Lower lobe of right lung (tissue), 2 donors: ENCODE data around the gene PACRG. TPM values are rescaled to one million over a fixed set of nuclear protein-coding genes. Genes with fewer than 3 reads are reported as not detected.

ENCODE experiments used
- ATAC-seq, 2 donors: fragments of 200-7000 bp; cut with Tn5 transposase; one replicate each; pipeline ENCODE4 v1.9.1; 2020 to 2022; ENCODE audit warnings: mild to moderate bottlenecking in 2 of 2, moderate library complexity in 2 of 2
- DNase-seq: peaks from one replicate; pipeline ENCODE4 v3.0.0-alpha.2; 2020
- H3K27ac ChIP-seq: fragments of 200-600 bp; one replicate; pipeline ENCODE4 v1.8.0; 2022
- H3K27me3 ChIP-seq: fragments of 200-600 bp; one replicate; pipeline ENCODE4 v1.8.0; 2022; ENCODE audit warnings: low read depth
- H3K36me3 ChIP-seq: fragments of 200-600 bp; one replicate; pipeline ENCODE4 v1.8.0; 2022; ENCODE audit warnings: mild to moderate bottlenecking
- H3K4me1 ChIP-seq: fragments of 200-600 bp; one replicate; pipeline ENCODE4 v1.8.0; 2022
- H3K4me3 ChIP-seq: fragments of 200-600 bp; one replicate; pipeline ENCODE4 v1.8.0; 2022; ENCODE audit warnings: mild to moderate bottlenecking
- H3K9me3 ChIP-seq: fragments of 200-600 bp; one replicate; pipeline ENCODE4 v1.8.0; 2022
- intact Hi-C: fragments of 100-400 bp; cut with DNase I; formaldehyde crosslinking; loops from one replicate; pipeline ENCODE4 v1.11.0; 2022
- total RNA-seq: library from RNA; stranded (reverse); fragmentation: NEBNext Ultra II Directional; extraction: Animal tissue kit (Norgen Biotek cat#: 25700); gene quantifications from one replicate; pipeline ENCODE4 v1.2.1, GENCODE V29; 2021
- TF ChIP-seq, protein P1 (sequence below): fragments of 200-600 bp; IDR thresholded peaks from one replicate; pipeline ENCODE4 v1.8.0; 2022; ENCODE audit warnings: antibody characterized with exemption, mild to moderate bottlenecking
- donor health status: DM: no; HTN: yes; CAD: no; lungs with severe emphysema.

Gene PACRG
- total RNA-seq, 1 donor from 2014 or later = 5.5 TPM

DNA sequence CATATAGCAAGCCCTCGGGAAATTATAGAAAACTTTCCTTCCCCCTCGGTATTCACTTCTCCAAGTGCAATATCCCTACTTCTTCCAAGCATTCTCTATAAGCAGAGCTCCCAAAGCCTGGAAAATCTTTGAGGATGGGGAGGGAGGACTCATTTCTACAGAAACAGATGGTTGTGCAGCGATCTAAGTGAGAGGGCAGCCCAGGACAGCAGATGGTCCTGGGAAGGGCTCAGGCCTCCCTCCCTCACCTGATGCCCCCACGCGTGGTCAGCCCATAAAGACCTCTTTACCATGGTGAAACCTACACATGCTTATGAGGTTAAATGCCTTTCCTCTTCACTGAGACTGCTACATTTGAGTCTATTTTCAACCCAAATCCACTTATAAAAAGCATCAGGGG lies 367.1 kb downstream of the PACRG start:
- H3K4me1 ChIP-seq = no peaks in the 10 kb centered on the region
- H3K36me3 ChIP-seq = no peaks in the 10 kb centered on the region
- no peak overlapping the region for H3K4me3 ChIP-seq
- no peaks in the 10 kb centered on the region for H3K9me3 ChIP-seq
- no peak for DNase-seq
- no peak for ATAC-seq
- intact Hi-C loops = no loop called here
- H3K27me3 ChIP-seq = no peaks in the 10 kb centered on the region
- H3K27ac ChIP-seq = no peak overlapping the region
- TF ChIP-seq, protein P1, sequence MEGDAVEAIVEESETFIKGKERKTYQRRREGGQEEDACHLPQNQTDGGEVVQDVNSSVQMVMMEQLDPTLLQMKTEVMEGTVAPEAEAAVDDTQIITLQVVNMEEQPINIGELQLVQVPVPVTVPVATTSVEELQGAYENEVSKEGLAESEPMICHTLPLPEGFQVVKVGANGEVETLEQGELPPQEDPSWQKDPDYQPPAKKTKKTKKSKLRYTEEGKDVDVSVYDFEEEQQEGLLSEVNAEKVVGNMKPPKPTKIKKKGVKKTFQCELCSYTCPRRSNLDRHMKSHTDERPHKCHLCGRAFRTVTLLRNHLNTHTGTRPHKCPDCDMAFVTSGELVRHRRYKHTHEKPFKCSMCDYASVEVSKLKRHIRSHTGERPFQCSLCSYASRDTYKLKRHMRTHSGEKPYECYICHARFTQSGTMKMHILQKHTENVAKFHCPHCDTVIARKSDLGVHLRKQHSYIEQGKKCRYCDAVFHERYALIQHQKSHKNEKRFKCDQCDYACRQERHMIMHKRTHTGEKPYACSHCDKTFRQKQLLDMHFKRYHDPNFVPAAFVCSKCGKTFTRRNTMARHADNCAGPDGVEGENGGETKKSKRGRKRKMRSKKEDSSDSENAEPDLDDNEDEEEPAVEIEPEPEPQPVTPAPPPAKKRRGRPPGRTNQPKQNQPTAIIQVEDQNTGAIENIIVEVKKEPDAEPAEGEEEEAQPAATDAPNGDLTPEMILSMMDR = no peak

DNA sequence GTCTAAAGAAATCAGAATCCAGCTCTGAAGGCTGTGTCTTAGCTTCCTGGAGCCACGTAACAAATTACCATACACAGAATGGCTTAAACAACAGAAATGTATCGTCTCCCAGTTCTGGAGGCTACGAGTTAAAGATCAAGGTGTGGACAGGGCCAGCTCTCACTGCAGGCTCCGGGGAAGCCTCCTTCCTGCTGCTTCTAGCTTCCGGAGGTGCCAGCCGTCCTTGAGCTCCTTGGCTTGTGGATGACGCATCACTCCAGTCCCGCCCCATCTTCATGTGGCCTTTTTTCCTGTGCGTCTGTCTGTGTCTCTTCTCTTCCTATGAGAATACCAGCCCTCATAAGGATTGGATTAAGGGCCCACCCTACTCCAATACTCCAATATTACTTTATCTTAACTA lies 367.6 kb downstream of the PACRG start:
- Histone ChIP-seq H3K4me3 (no peak overlapping the region), H3K4me1 (no peaks in the 10 kb centered on the region), H3K27me3 (no peaks in the 10 kb centered on the region), H3K36me3 (no peaks in the 10 kb centered on the region), H3K27ac (no peak overlapping the region), H3K9me3 (no peaks in the 10 kb centered on the region)
- intact Hi-C loops = no loop called here
- TF ChIP-seq, protein P1 = no peak
- ATAC-seq (no peak), DNase-seq (no peak)

DNA sequence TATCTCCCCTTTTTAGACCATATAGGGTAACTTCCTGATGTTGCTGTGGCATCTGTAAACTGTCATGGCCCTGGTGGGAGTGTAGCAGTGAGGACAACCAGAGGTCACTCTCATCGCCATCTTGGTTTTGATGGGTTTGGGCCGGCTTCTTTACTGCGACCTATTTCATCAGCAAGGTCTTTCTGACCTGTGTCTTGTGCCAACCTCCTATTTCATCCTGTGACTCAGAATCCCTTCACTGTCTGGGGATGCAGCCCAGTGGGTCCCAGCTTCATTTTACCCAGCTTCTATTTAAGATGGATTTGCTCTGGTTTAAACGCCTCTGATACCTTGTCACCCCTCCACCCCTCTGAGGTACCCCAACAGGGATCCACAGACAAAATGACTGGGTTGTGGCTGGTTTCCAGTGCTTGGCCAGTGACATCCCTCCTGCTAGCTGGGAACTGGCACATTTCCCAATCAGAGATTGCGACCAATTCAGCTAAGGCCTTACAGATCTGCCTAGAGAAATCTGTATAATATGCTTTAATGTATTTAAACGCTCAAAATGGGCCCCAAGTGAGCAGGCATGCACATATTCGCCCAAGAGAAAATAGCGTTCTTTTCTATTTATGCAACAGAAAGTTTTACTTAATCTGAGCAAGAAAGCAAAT lies 371.2 kb downstream of the PACRG start:
- H3K4me1 ChIP-seq = no peaks in the 10 kb centered on the region
- intact Hi-C loops = no loop called here
- TF ChIP-seq, protein P1 = no peak
- no peaks in the 10 kb centered on the region for H3K9me3 ChIP-seq
- H3K4me3 ChIP-seq = no peak overlapping the region
- H3K36me3 ChIP-seq = no peaks in the 10 kb centered on the region
- DNase-seq = no peak
- no peak for ATAC-seq
- H3K27me3 ChIP-seq = no peaks in the 10 kb centered on the region
- no peak overlapping the region for H3K27ac ChIP-seq

DNA sequence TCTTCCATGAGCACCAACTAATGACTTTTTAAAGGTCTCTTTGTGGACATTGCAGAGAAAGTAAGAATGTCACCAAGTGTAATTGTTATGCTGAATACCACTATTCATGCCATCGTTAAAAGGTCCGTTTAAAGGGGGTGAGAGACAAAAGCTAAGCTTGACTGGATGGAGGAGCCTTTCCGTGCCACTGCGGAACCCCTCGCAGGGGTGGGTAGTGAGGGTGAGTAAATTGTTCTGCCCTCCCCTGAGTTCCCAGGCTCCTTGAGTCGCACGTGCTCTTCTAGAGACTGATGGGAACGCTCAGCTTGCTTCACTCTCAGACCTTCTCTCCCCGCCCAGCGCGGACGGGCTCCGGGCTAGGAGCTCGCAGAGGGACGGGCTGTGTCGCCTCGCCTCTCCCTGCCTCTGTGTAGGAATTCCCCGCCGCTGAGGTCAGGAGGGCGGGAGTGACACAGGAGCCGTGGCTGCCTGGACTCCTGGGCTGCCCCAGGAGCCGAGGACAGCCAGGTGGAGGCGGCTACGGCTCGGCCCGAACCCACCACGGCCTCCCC lies 371.9 kb downstream of the PACRG start:
- no peaks in the 10 kb centered on the region for H3K27me3 ChIP-seq
- H3K27ac ChIP-seq = no peak overlapping the region
- no peak overlapping the region for H3K4me3 ChIP-seq
- H3K36me3 ChIP-seq = no peaks in the 10 kb centered on the region
- DNase-seq (no peak), ATAC-seq (peak in 1 of 2 donors; percentile 37)
- H3K4me1 ChIP-seq = no peaks in the 10 kb centered on the region
- intact Hi-C loops = no loop called here
- no peaks in the 10 kb centered on the region for H3K9me3 ChIP-seq
- TF ChIP-seq, protein P1 = no peak

GRCh38 chr6:163100259-163100658 lies 372.5 kb downstream of the PACRG start:
- Histone ChIP-seq H3K36me3 (no peaks in the 10 kb centered on the region), H3K27me3 (no peaks in the 10 kb centered on the region), H3K4me1 (no peaks in the 10 kb centered on the region), H3K4me3 (no peak overlapping the region), H3K27ac (no peak overlapping the region), H3K9me3 (no peaks in the 10 kb centered on the region)
- TF ChIP-seq, protein P1 = no peak
- ATAC-seq = peak in 1 of 2 donors; percentile 25
- no peak for DNase-seq
- intact Hi-C loops = no loop called here
